GM10266 (cell line): ENCODE results near the gene C22orf23.

Source experiments
- DNase-seq: peaks from one replicate; pipeline ENCODE4 v3.0.0; 2012; ENCODE audit errors: extremely low spot score
- CTCF ChIP-seq: IDR thresholded peaks from 2 replicates; pipeline ENCODE4 v1.5.1; 2012; ENCODE audit warnings: mild to moderate bottlenecking, low read depth; ENCODE audit not compliant: control insufficient read depth, insufficient read depth; ENCODE audit errors: missing control alignments

Gene C22orf23

GRCh38 chr22:37893583-37893983 lies 59.8 kb downstream of the C22orf23 start:
- TF ChIP-seq CTCF, result no peak
- DNase-seq, result no peak
